B cell (primary cell): ENCODE data around the gene TRIM27. TPM values are rescaled to one million over a fixed set of nuclear protein-coding genes. Genes with fewer than 3 reads are reported as not detected.
"Not testable (repeated sequence)": the region's sequence is repeated elsewhere in the genome, so short reads cannot be mapped to it uniquely, and the experiment has no call there.

Source experiments
- ATAC-seq: fragments of 200-7000 bp; cut with Tn5 transposase; one replicate; pipeline ENCODE4 v1.10.0; 2021; ENCODE audit warnings: low read depth, mild to moderate bottlenecking, moderate number of reproducible peaks, moderate library complexity
- CTCF ChIA-PET: fragments of 350-600 bp; sonication (Branson Sonifier 250); formaldehyde crosslinking; loops from one replicate; lab custom pipeline; 2021; ENCODE audit warnings: antibody characterized with exemption, inconsistent platforms; lab: Charles Lee
- POLR2A ChIA-PET: fragments of 350-600 bp; sonication (Branson Sonifier 250); formaldehyde crosslinking; loops from one replicate; lab custom pipeline; 2021; ENCODE audit warnings: antibody characterized with exemption; lab: Charles Lee
- DNase-seq: peaks from one replicate; pipeline ENCODE4 v3.0.0; 2013
- H2AFZ ChIP-seq: 2 replicates; pipeline ENCODE4 v1.6.1; 2012; ENCODE audit warnings: mild to moderate bottlenecking, low read depth, low read length; ENCODE audit not compliant: insufficient read depth, poor library complexity, severe bottlenecking
- H3K27ac ChIP-seq, 2 donors: 1 replicate in 1 of 2; 2 replicates in 1 of 2; pipeline ENCODE4 v1.5.1; 2012 to 2013; ENCODE audit warnings: low read length in 2 of 2, mild to moderate bottlenecking in 2 of 2, moderate library complexity in 1 of 2
- H3K27me3 ChIP-seq, 4 experiments: fragments of 200-600 bp in 1 of 4; sonication (generic) in 1 of 4; replicated peaks in 1 of 4; 1 replicate in 2 of 4; 2 replicates in 2 of 4; pipeline versions ENCODE4 v1.6.1 to v1.7.0; 2013 to 2016; ENCODE audit warnings: low read length in 3 of 4, mild to moderate bottlenecking in 2 of 4, mixed read lengths in 1 of 4, moderate library complexity in 1 of 4; ENCODE audit not compliant: insufficient read depth in 4 of 4, control insufficient read depth in 3 of 4; ENCODE audit errors: control extremely low read depth in 1 of 4
- H3K36me3 ChIP-seq, 2 experiments: replicated peaks in 1 of 2; 1 replicate in 1 of 2; 2 replicates in 1 of 2; pipeline versions ENCODE4 v1.6.1 to v1.7.1; 2013; ENCODE audit warnings: low read length in 1 of 2; ENCODE audit not compliant: insufficient read depth in 2 of 2, control insufficient read depth in 1 of 2; ENCODE audit errors: control extremely low read depth in 1 of 2, extremely low read depth in 1 of 2
- H3K4me1 ChIP-seq, 2 donors: fragments of 200-600 bp in 1 of 2; sonication (generic) in 1 of 2; 1 replicate in 1 of 2; 2 replicates in 1 of 2; pipeline versions ENCODE4 v1.5.1 to v1.6.1; 2013 to 2017; ENCODE audit warnings: low read length in 2 of 2; ENCODE audit not compliant: control insufficient read depth in 2 of 2, insufficient read depth in 2 of 2
- H3K4me2 ChIP-seq: replicated peaks from 2 replicates; pipeline ENCODE3; 2012; ENCODE audit warnings: mild to moderate bottlenecking, low read depth, low read length; ENCODE audit not compliant: poor library complexity, severe bottlenecking
- H3K4me3 ChIP-seq, 5 experiments: fragments of 200-600 bp in 1 of 5; sonication (generic) in 1 of 5; 1 replicate in 3 of 5; 2 replicates in 2 of 5; pipeline versions ENCODE4 v1.5.1 to v1.7.0; 2011 to 2016; ENCODE audit warnings: low read length in 4 of 5, mild to moderate bottlenecking in 4 of 5, low read depth in 2 of 5, control low read depth in 1 of 5, moderate library complexity in 1 of 5; ENCODE audit not compliant: insufficient read depth in 1 of 5; ENCODE audit errors: control extremely low read depth in 1 of 5, extremely low read depth in 1 of 5
- H3K79me2 ChIP-seq: fragments of 200-600 bp; sonication (generic); one replicate; pipeline ENCODE4 v1.6.0; 2016; ENCODE audit warnings: low read length; ENCODE audit not compliant: control insufficient read depth, insufficient read depth
- H3K9ac ChIP-seq: fragments of 200-600 bp; sonication (generic); 2 replicates; pipeline ENCODE4 v1.6.1; 2017; ENCODE audit warnings: mild to moderate bottlenecking, low read length, moderate library complexity
- H3K9me3 ChIP-seq, 3 donors: one replicate each; pipeline versions ENCODE4 v1.6.1 to v1.7.1; 2013; ENCODE audit warnings: low read length in 2 of 3; ENCODE audit not compliant: control insufficient read depth in 2 of 3, insufficient read depth in 1 of 3; ENCODE audit errors: control extremely low read depth in 1 of 3
- H4K20me1 ChIP-seq: 2 replicates; pipeline ENCODE4 v1.6.0; 2012; ENCODE audit warnings: mild to moderate bottlenecking, low read length; ENCODE audit not compliant: insufficient read depth, control insufficient read depth, poor library complexity, severe bottlenecking
- H3K27ac Mint-ChIP-seq: one replicate; pipeline ENCODE4 v1.8.0; 2021; ENCODE audit warnings: mixed read lengths
- H3K27me3 Mint-ChIP-seq: one replicate; pipeline ENCODE4 v1.8.0; 2021; ENCODE audit warnings: mixed read lengths
- H3K4me1 Mint-ChIP-seq: one replicate; pipeline ENCODE4 v1.8.0; 2021; ENCODE audit warnings: mixed read lengths
- H3K4me3 Mint-ChIP-seq: one replicate; pipeline ENCODE4 v1.8.0; 2021; ENCODE audit warnings: mixed read lengths
- H3K9me3 Mint-ChIP-seq: one replicate; pipeline ENCODE4 v1.8.0; 2022; ENCODE audit warnings: mixed read lengths; ENCODE audit not compliant: insufficient read depth
- EZH2 ChIP-seq: IDR thresholded peaks from 2 replicates; pipeline ENCODE4 v1.6.1; 2012; ENCODE audit warnings: borderline replicate concordance, low read depth, mild to moderate bottlenecking, moderate library complexity, low read length; ENCODE audit not compliant: insufficient read depth, poor library complexity, severe bottlenecking
- WGBS: methylation state at CpG from one replicate; pipeline ENCODE4 v1.1.5; 2013; ENCODE audit warnings: missing lambda C conversion rate; ENCODE audit not compliant: insufficient coverage; 5-methylcytosine and 5-hydroxymethylcytosine counted together
- intact Hi-C: fragments of 100-400 bp; cut with micrococcal nuclease; formaldehyde crosslinking; loops from one replicate; pipeline ENCODE4 v1.10.0; 2022
- polyA plus RNA-seq: library from polyadenylated mRNA; depleted of rRNA; stranded (reverse); fragments of >200 nt; gene quantifications from 2 replicates; pipeline ENCODE4 v1.2.3, GENCODE V29; 2012
- total RNA-seq, 2 donors: library from RNA; stranded (reverse); fragments of 120-200 nt in 1 of 2; gene quantifications; 1 replicate in 1 of 2; 2 replicates in 1 of 2; pipeline versions ENCODE4 v1.2.3 to v1.2.4, GENCODE V29; 2013 to 2022
- TF ChIP-seq, protein P1 (sequence below): fragments of 200-600 bp; IDR thresholded peaks from one replicate; pipeline ENCODE4 v1.8.0; 2022; ENCODE audit warnings: antibody characterized with exemption, mild to moderate bottlenecking

TRIM27 gene
- total and polyA plus RNA-seq, 2 donors (not counting 1 experiment from before 2014, with no cell fraction given): 48.3 to 70.0 TPM

DNA sequence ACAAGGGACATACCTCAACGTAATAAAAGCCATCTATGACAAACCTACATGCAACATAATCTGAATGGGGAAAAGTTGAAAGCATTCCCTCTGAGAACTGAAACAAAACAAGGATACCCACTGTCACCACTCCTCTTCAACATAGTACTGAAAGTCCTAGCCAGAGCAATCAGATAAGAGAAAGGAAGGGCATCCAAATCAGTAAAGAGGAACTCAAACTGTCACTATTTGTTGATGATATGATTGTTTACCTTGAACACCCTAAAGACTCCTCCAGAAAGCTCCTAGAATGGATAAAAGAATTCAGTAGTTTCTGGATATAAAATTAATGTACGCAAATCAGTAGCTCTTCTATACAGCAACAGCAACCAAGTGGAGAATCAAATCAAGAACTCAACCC, 41.9 kb upstream of the TRIM27 start:
- no peaks in the 10 kb centered on the region for H4K20me1 ChIP-seq
- Mint-ChIP-seq H3K27ac (no peak overlapping the region), H3K4me3 (no peak overlapping the region), H3K9me3 (peaks cover 15% of the 10 kb centered on the region), H3K27me3 (peaks cover 37% of the 10 kb centered on the region), H3K4me1 (no peaks in the 10 kb centered on the region)
- CTCF ChIA-PET: no interaction called here
- no peaks in the 10 kb centered on the region for H3K79me2 ChIP-seq
- POLR2A ChIA-PET: no interaction called here
- ATAC-seq (no peak), DNase-seq (no peak)
- no CpG with 5 or more reads among the region's 2 CpGs for WGBS
- no peak overlapping the region for H3K27ac ChIP-seq
- H3K4me2 ChIP-seq: no peak overlapping the region
- H3K9me3 ChIP-seq: peaks cover 0 to 21% (median 0%) of the 10 kb centered on the region in 3 donors
- H3K27me3 ChIP-seq: peaks cover 0 to 10% (median 6%) of the 10 kb centered on the region in 4 experiments
- intact Hi-C loops: no loop called here
- H3K4me1 ChIP-seq: no peaks in the 10 kb centered on the region
- H3K36me3 ChIP-seq: no peaks in the 10 kb centered on the region
- no peak overlapping the region for H2AFZ ChIP-seq
- TF ChIP-seq, protein P1, sequence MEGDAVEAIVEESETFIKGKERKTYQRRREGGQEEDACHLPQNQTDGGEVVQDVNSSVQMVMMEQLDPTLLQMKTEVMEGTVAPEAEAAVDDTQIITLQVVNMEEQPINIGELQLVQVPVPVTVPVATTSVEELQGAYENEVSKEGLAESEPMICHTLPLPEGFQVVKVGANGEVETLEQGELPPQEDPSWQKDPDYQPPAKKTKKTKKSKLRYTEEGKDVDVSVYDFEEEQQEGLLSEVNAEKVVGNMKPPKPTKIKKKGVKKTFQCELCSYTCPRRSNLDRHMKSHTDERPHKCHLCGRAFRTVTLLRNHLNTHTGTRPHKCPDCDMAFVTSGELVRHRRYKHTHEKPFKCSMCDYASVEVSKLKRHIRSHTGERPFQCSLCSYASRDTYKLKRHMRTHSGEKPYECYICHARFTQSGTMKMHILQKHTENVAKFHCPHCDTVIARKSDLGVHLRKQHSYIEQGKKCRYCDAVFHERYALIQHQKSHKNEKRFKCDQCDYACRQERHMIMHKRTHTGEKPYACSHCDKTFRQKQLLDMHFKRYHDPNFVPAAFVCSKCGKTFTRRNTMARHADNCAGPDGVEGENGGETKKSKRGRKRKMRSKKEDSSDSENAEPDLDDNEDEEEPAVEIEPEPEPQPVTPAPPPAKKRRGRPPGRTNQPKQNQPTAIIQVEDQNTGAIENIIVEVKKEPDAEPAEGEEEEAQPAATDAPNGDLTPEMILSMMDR: no peak
- TF ChIP-seq EZH2: no peak
- no peak overlapping the region for H3K9ac ChIP-seq
- H3K4me3 ChIP-seq: no peak overlapping the region

DNA sequence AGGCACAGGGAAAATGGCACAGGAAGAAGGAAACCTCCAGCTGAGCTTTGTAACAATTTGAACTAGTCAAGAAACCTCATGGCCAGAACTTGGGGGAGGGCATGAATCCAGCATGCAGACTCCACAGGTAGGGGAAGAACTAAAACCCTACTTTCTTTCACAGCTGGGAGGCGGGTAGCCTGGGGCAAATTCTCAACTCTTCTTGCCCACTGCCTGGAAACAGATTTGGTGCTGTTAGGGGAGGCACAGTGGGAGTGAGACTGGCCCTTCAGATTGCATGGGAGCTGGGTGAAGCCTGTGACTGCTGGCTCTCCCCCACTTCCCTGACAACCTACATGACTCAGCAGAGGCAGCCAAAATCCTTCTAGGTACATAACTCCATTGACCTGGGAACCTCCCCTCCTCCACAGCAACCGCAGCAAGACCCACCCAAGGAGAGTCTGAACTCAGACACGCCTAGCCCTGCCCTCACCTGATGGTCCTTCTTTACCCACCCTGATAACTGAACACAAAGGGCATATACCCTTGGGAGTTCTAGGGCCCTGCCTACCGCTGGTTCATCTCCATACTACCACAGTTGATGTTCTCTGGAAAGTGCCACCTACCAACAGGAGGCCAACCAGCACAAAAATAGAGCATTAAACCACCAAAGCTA, 37.2 kb upstream of the TRIM27 start:
- Histone ChIP-seq H3K27ac (no peak overlapping the region), H3K4me3 (no peak overlapping the region), H3K27me3 (peaks cover 0 to 15% (median 10%) of the 10 kb centered on the region in 4 experiments), H4K20me1 (no peaks in the 10 kb centered on the region), H3K79me2 (no peaks in the 10 kb centered on the region), H2AFZ (no peak overlapping the region), H3K9ac (no peak overlapping the region), H3K4me2 (no peak overlapping the region), H3K36me3 (no peaks in the 10 kb centered on the region), H3K9me3 (peaks cover 0 to 3% (median 0%) of the 10 kb centered on the region in 3 donors), H3K4me1 (no peaks in the 10 kb centered on the region)
- H3K4me1 Mint-ChIP-seq: no peaks in the 10 kb centered on the region
- ChIA-PET CTCF (no interaction called here), POLR2A (no interaction called here)
- no peaks in the 10 kb centered on the region for H3K9me3 Mint-ChIP-seq
- H3K27me3 Mint-ChIP-seq: peaks cover 51% of the 10 kb centered on the region
- ATAC-seq: no peak
- no peak for DNase-seq
- WGBS: 90% methylated on average over 3 of the region's 4 CpGs
- H3K27ac Mint-ChIP-seq: no peak overlapping the region
- TF ChIP-seq, protein P1: no peak
- TF ChIP-seq EZH2: no peak
- H3K4me3 Mint-ChIP-seq: no peak overlapping the region
- intact Hi-C loops: no loop called here

DNA sequence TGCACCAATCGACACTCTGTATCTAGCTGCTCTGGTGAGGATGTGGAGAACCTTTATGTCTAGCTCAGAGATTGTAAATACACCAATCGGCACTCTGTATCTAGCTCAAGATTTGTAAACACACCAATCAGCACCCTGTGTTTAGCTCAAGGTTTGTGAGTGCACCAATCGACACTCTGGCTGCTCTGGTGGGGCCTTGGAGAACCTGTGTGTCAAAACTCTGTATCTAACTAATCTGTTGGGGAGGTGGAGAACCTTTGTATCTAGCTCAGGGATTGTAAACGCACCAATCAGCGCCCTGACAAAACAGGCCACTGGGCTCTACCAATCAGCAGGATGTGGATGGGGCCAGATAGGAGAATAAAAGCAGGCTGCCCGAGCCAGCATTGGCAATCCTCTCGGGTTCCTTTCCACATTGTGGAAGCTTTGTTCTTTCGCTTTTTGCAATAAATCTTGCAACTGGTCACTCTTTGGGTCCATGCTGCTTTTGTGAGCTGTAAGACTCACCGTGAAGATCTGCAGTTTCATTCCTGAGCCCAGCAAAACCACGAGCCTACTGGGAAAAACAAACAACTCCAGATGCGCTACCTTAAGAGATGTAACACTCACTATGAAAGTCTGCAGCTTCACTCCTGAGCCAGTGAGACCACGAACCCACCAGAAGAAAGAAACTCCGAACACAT, 34.9 kb upstream of the TRIM27 start:
- H3K27ac Mint-ChIP-seq, H3K36me3 ChIP-seq, H3K4me2 ChIP-seq, H2AFZ ChIP-seq, CTCF ChIA-PET, H3K4me1 Mint-ChIP-seq, H3K9me3 Mint-ChIP-seq, ATAC-seq, H3K4me1 ChIP-seq, DNase-seq, H3K4me3 Mint-ChIP-seq, POLR2A ChIA-PET, intact Hi-C loops, H3K79me2 ChIP-seq, H3K9ac ChIP-seq, H3K4me3 ChIP-seq, H4K20me1 ChIP-seq, H3K27ac ChIP-seq: not testable (repeated sequence)
- Histone ChIP-seq H3K27me3 (peaks cover 0 to 30% (median 13%) of the 10 kb centered on the region in 4 experiments), H3K9me3 (peaks cover 0 to 11% (median 0%) of the 10 kb centered on the region in 3 donors)
- H3K27me3 Mint-ChIP-seq: peaks cover 52% of the 10 kb centered on the region
- 82% methylated on average over 10 of the region's 13 CpGs for WGBS
